ENCODE data around the gene CFAP221. TPM values are rescaled to one million over a fixed set of nuclear protein-coding genes. Genes with fewer than 3 reads are reported as not detected.

CFAP221 gene
- total and polyA plus RNA-seq, 7 donors = 0.07 TPM; not detected in 6

DNA sequence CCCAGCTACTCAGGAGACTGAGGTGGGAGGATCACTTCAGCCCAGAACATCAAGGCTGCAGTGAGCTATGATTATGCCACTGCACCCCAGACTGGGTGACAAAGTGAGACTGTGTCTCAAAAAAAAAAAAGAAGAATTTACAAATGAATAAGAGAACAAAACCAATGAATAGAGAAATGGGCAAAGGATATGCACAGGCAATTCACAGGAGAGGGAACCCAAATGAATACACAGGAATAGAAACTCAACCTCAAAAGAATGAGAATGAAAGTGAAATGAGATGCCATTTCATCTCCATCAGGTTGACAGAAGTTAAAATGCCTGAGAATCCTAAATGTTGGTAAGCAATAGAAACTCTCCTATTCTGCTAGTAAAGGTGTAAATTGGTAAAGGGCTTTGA is 40.2 kb downstream of the CFAP221 start:
- Histone ChIP-seq H3K9me3 (no peaks in the 10 kb centered on the region), H3K36me3 (no peaks in the 10 kb centered on the region), H3K4me1 (peaks cover 0 to 3% (median 0%) of the 10 kb centered on the region in 4 donors), H3K27me3 (no peaks in the 10 kb centered on the region), H3K4me3 (no peak overlapping the region), H3K27ac (no peak overlapping the region)
- intact Hi-C loops (cut with DNase I) = no loop called here
- TF ChIP-seq EP300 (IDR thresholded peaks at IDR 0.05) = no peak
- TF ChIP-seq POLR2AphosphoS5 (IDR thresholded peaks at IDR 0.05) = no peak
- TF ChIP-seq, protein P1, sequence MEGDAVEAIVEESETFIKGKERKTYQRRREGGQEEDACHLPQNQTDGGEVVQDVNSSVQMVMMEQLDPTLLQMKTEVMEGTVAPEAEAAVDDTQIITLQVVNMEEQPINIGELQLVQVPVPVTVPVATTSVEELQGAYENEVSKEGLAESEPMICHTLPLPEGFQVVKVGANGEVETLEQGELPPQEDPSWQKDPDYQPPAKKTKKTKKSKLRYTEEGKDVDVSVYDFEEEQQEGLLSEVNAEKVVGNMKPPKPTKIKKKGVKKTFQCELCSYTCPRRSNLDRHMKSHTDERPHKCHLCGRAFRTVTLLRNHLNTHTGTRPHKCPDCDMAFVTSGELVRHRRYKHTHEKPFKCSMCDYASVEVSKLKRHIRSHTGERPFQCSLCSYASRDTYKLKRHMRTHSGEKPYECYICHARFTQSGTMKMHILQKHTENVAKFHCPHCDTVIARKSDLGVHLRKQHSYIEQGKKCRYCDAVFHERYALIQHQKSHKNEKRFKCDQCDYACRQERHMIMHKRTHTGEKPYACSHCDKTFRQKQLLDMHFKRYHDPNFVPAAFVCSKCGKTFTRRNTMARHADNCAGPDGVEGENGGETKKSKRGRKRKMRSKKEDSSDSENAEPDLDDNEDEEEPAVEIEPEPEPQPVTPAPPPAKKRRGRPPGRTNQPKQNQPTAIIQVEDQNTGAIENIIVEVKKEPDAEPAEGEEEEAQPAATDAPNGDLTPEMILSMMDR (IDR thresholded peaks at IDR 0.05) = no peak
- TF ChIP-seq POLR2A (IDR thresholded peaks at IDR 0.05) = no peak
- DNase-seq = no peak

GRCh38 chr2:119586085-119586484 is 41.8 kb downstream of the CFAP221 start:
- intact Hi-C loops (cut with DNase I) = no loop called here
- Histone ChIP-seq H3K27ac (no peak overlapping the region), H3K4me1 (no peaks in the 10 kb centered on the region), H3K36me3 (no peaks in the 10 kb centered on the region), H3K27me3 (no peaks in the 10 kb centered on the region), H3K4me3 (no peak overlapping the region), H3K9me3 (no peaks in the 10 kb centered on the region)
- no peak for TF ChIP-seq EP300 (IDR thresholded peaks at IDR 0.05)
- TF ChIP-seq, protein P1 (IDR thresholded peaks at IDR 0.05) = no peak
- no peak for TF ChIP-seq POLR2A (IDR thresholded peaks at IDR 0.05)
- no peak for TF ChIP-seq POLR2AphosphoS5 (IDR thresholded peaks at IDR 0.05)
- no peak for DNase-seq
- WGBS, 2 donors = 39 to 55% methylated on average over 3 of the region's 3 CpGs

DNA sequence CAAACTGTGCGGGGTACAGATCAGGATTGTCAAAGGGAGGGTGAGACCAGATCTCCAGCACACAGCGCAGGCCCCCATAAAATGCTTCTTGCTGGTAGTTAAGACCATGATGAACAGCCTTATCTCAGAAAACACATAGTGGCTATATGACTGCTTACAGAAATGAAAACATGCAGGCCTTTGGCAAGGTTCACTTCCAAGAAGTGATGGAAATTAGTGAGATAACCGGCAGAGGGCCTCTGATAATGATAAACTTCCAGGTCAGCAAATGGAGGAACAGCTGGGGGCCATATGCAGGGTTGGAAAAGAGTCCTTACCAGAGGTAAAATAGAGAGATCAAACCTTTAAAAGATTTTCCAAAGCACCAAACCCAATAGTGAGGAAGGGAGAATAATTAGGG is 46.6 kb downstream of the CFAP221 start:
- no peaks in the 10 kb centered on the region for H3K9me3 ChIP-seq
- H3K4me1 ChIP-seq = peaks cover 0 to 2% (median under 1%) of the 10 kb centered on the region in 4 donors
- 67 to 88% methylated on average over 3 of the region's 3 CpGs for WGBS, 2 donors
- no peaks in the 10 kb centered on the region for H3K36me3 ChIP-seq
- DNase-seq = no peak
- H3K4me3 ChIP-seq = no peak overlapping the region
- H3K27ac ChIP-seq = no peak overlapping the region
- TF ChIP-seq, protein P1 (IDR thresholded peaks at IDR 0.05) = no peak
- TF ChIP-seq POLR2AphosphoS5 (IDR thresholded peaks at IDR 0.05) (no peak), POLR2A (IDR thresholded peaks at IDR 0.05) (no peak), EP300 (IDR thresholded peaks at IDR 0.05) (no peak)
- intact Hi-C loops (cut with DNase I) = no loop called here
- no peaks in the 10 kb centered on the region for H3K27me3 ChIP-seq

GRCh38 chr2:119591523-119591922 is 47.3 kb downstream of the CFAP221 start:
- Histone ChIP-seq H3K9me3 (no peaks in the 10 kb centered on the region), H3K36me3 (no peaks in the 10 kb centered on the region), H3K27ac (no peak overlapping the region), H3K4me3 (no peak overlapping the region), H3K27me3 (no peaks in the 10 kb centered on the region), H3K4me1 (peaks cover 0 to 8% (median 6%) of the 10 kb centered on the region in 4 donors)
- no peak for TF ChIP-seq POLR2AphosphoS5 (IDR thresholded peaks at IDR 0.05)
- TF ChIP-seq, protein P1 (IDR thresholded peaks at IDR 0.05) = no peak
- no peak for DNase-seq
- WGBS, 2 donors = 90 to 95% methylated on average over 3 of the region's 3 CpGs
- intact Hi-C loops (cut with DNase I) = no loop called here

DNA sequence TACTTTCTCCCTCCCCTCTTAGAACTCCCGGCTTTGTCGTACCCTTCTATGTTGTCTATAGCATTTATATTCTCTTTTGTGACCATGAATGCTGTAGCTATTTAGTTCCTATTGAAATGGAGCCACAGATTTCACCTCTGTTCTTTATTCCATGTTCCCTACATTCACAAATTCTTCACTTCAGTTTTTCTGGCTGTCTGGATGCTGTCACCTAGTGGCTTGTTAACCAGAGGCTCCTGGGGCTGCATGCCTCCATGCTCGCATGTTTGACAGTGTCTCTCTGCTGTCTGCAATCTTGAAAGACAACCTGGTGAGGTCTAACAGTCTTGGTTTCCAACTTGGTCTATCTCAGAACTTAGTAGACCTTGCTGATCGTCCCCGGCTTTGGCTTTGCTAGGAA is 48.2 kb downstream of the CFAP221 start:
- DNase-seq = no peak
- intact Hi-C loops (cut with DNase I) = no loop called here
- Histone ChIP-seq H3K36me3 (no peaks in the 10 kb centered on the region), H3K9me3 (no peaks in the 10 kb centered on the region), H3K4me1 (peaks cover 0 to 16% (median 11%) of the 10 kb centered on the region in 4 donors), H3K27ac (no peak overlapping the region), H3K27me3 (no peaks in the 10 kb centered on the region), H3K4me3 (no peak overlapping the region)
- WGBS, 2 donors = 78 to 87% methylated on average over 5 of the region's 5 CpGs
- TF ChIP-seq EP300 (IDR thresholded peaks at IDR 0.05) (no peak), POLR2AphosphoS5 (IDR thresholded peaks at IDR 0.05) (no peak), POLR2A (IDR thresholded peaks at IDR 0.05) (no peak)
- TF ChIP-seq, protein P1 (IDR thresholded peaks at IDR 0.05) = no peak

All from sigmoid colon (tissue), 7 donors.